ENCODE measurements around the gene TRPC5OS. TPM values are rescaled to one million over a fixed set of nuclear protein-coding genes. Genes with fewer than 3 reads are reported as not detected.

Gene TRPC5OS
- total and polyA plus RNA-seq, 2 of the 4 experiments (the other 2 are of a cell fraction), result not detected

- no TSS peak for BruUV-seq (replicated peaks)
- Histone ChIP-seq H3K56ac (ENCODE audit: extremely low read depth, insufficient read depth, low read length) (no peak overlapping the region), H3K79me1 (ENCODE audit: low read depth in 1 of 2, low read length in 2 of 2) (no peaks in the 10 kb centered on the region), H3K9ac (ENCODE audit: low read depth, low read length) (no peak overlapping the region), H3K23ac (ENCODE audit: low read depth, low read length) (no peak overlapping the region), H3K4me2 (ENCODE audit: low read depth, low read length) (no peak overlapping the region), H2AFZ (replicated peaks; ENCODE audit: low read length, poor library complexity) (no peak overlapping the region), H2AK5ac (ENCODE audit: low read depth, low read length) (no peak overlapping the region), H2BK5ac (ENCODE audit: low read depth, low read length, poor library complexity, severe bottlenecking) (no peak overlapping the region), H4K8ac (ENCODE audit: low read depth in 2 of 2, low read length in 2 of 2) (no peak overlapping the region), H3K27ac (ENCODE audit: insufficient read depth, low read length) (no peak overlapping the region), H4K91ac (ENCODE audit: insufficient read depth, low read depth, low read length) (no peak overlapping the region), H2BK20ac (ENCODE audit: low read depth, low read length) (no peak overlapping the region), H2BK120ac (ENCODE audit: low read depth, low read length) (no peak overlapping the region), H3K9me1 (ENCODE audit: insufficient read depth, low read length) (no peaks in the 10 kb centered on the region), H2AK9ac (replicated peaks; ENCODE audit: low read depth, low read length, poor library complexity) (no peak overlapping the region), H3K18ac (ENCODE audit: low read depth, low read length) (no peak overlapping the region), H3K36me3 (ENCODE audit: control insufficient read depth, insufficient read depth, low read length) (no peaks in the 10 kb centered on the region), H3K27me3 (ENCODE audit: control insufficient read depth, insufficient read depth, low read length) (peaks cover 6% of the 10 kb centered on the region), H4K5ac (ENCODE audit: low read depth, low read length) (no peak overlapping the region), H3K9me3 (ENCODE audit: control insufficient read depth, insufficient read depth, low read length) (no peaks in the 10 kb centered on the region), H4K20me1 (ENCODE audit: insufficient read depth, low read length) (no peaks in the 10 kb centered on the region), H3K4me3 (ENCODE audit: insufficient read depth, low read depth, low read length) (no peak overlapping the region), H2BK15ac (ENCODE audit: low read depth, low read length) (no peak overlapping the region), H3K4ac (ENCODE audit: low read depth, low read length) (no peak overlapping the region), H3K14ac (replicated peaks; ENCODE audit: low read depth, low read length) (no peak overlapping the region), H3K4me1 (ENCODE audit: control insufficient read depth, insufficient read depth, low read length) (no peaks in the 10 kb centered on the region)
- DNase-seq, result no peak
- no peak for ATAC-seq (ENCODE audit: low read depth)
- no peak for TF ChIP-seq RCOR1 (IDR thresholded peaks at IDR 0.05; ENCODE audit: insufficient replicate concordance, low read length)
- no peak for TF ChIP-seq MXI1 (IDR thresholded peaks at IDR 0.05; ENCODE audit: borderline replicate concordance, low read depth, low read length)
- TF ChIP-seq SMC3 (IDR thresholded peaks at IDR 0.05; ENCODE audit: low read depth, low read length), result no peak
- no peak for TF ChIP-seq CTCF (conservative IDR thresholded peaks at IDR 0.05; ENCODE audit: low read depth, low read length)
- no peak for TF ChIP-seq CHD1 (IDR thresholded peaks at IDR 0.05; ENCODE audit: low read depth, low read length)
- no peak for TF ChIP-seq MAZ (IDR thresholded peaks at IDR 0.05; ENCODE audit: borderline replicate concordance, low read depth, low read length)
- TF ChIP-seq BHLHE40 (IDR thresholded peaks at IDR 0.05; ENCODE audit: low read depth, low read length), result no peak
- no peak for TF ChIP-seq NFE2L2 (IDR thresholded peaks at IDR 0.05; ENCODE audit: low read depth, low read length)
- no peak for TF ChIP-seq MAFK (IDR thresholded peaks at IDR 0.05; ENCODE audit: low read depth, low read length)
- TF ChIP-seq RAD21 (IDR thresholded peaks at IDR 0.05; ENCODE audit: low read length), result no peak
- POLR2A ChIA-PET (ENCODE audit: unreplicated experiment), result no interaction called here
- intact Hi-C loops (cut with micrococcal nuclease), result no loop called here
- CTCF ChIA-PET, result no interaction called here
- no CpG with 5 or more reads among the region's 3 CpGs for WGBS, 2 experiments (ENCODE audit: extremely low coverage in 2 of 2, insufficient read length in 1 of 2)
- dilution Hi-C loops (cut with HindIII; ENCODE audit: low sequenced_read_pairs, unreplicated experiment), result no loop called here
- in situ Hi-C loops (cut with MboI; ENCODE audit: low sequenced_read_pairs), result loop anchor here (10.0 kb wide), 1 partner anchor 771 kb away; no protein-coding TSS in a partner anchor
Measured at GRCh38 chrX:111874241-111874640, 1.7 kb upstream of the TRPC5OS start.
